K562 (cell line): Measurements from ENCODE around the gene KCNC4. TPM values are rescaled to one million over a fixed set of nuclear protein-coding genes. Genes with fewer than 3 reads are reported as not detected.

Experiments
- ZNF143 ChIP-seq: sonication (generic); formaldehyde crosslinking; IDR thresholded peaks from 2 replicates; pipeline ENCODE4 v1.9.0; 2022; ENCODE audit warnings: mild to moderate bottlenecking, missing genetic modification reagents
- polyA plus RNA-seq, 8 experiments: library from polyadenylated mRNA; depleted of rRNA in 4 of 8; stranded (reverse) in 5 of 8; unstranded in 3 of 8; fragments of >200 nt; fragmentation: Nextera tagmentation in 2 of 8; fragmentation: Illumina TruSeq in 1 of 8; extraction: Ambion mirVana in 2 of 8; extraction: Trizol in 1 of 8; gene quantifications; 2 replicates each; pipeline versions ENCODE4 v1.2.1 to v1.2.3, GENCODE V29; 2011 to 2014; ENCODE audit warnings: inconsistent platforms in 1 of 8, missing spikeins in 1 of 8
- total RNA-seq, 7 experiments: library from RNA; depleted of rRNA in 6 of 7; stranded (reverse); fragments of >200 nt in 6 of 7; fragmentation: Illumina TruSeq in 2 of 7; extraction: Trizol in 2 of 7; gene quantifications; 2 replicates each; pipeline versions ENCODE4 v1.2.1 to v1.2.3, GENCODE V29; 2011 to 2021; ENCODE audit warnings: low replicate concordance in 1 of 7
- TF ChIP-seq, protein P1 (sequence below): sonication (generic); formaldehyde crosslinking; IDR thresholded peaks from 2 replicates; pipeline ENCODE4 v1.8.1; 2023; ENCODE audit warnings: missing genetic modification reagents, mild to moderate bottlenecking, borderline replicate concordance
- TF ChIP-seq, protein P2 (sequence below), 2 experiments: fragments of 250-450 bp in 1 of 2; fragments of 450-650 bp in 1 of 2; sonication (Bioruptor Pico) in 1 of 2; IDR thresholded peaks; 2 replicates each; pipeline versions ENCODE4 v1.6.1 to v1.8.0; 2016 to 2021; ENCODE audit warnings: mild to moderate bottlenecking in 2 of 2, moderate library complexity in 2 of 2, missing compliant biosample characterization in 1 of 2, missing genetic modification characterization in 1 of 2

KCNC4 gene
- total and polyA plus RNA-seq, 9 of the 15 experiments (the other 6 are each of a cell fraction or from before 2014, with no cell fraction given): 0.07 to 1.8 (median 0.73) TPM

DNA sequence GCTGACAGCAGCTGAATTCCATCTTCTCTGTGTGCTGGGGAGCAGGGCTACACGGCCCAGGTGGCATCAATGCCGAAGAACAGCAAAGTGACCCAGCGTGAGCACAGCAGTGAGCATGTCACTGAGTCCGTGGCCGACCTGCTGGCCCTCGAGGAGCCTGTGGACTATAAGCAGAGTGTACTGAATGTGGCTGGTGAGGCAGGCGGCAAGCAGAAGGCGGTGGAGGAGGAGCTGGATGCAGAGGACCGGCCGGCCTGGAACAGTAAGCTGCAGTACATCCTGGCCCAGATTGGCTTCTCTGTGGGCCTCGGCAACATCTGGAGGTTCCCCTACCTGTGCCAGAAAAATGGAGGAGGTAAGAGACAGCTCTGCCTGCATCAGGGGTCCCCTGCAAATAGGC, 43.3 kb upstream of the KCNC4 start (continued):
- TF ChIP-seq, protein P1, sequence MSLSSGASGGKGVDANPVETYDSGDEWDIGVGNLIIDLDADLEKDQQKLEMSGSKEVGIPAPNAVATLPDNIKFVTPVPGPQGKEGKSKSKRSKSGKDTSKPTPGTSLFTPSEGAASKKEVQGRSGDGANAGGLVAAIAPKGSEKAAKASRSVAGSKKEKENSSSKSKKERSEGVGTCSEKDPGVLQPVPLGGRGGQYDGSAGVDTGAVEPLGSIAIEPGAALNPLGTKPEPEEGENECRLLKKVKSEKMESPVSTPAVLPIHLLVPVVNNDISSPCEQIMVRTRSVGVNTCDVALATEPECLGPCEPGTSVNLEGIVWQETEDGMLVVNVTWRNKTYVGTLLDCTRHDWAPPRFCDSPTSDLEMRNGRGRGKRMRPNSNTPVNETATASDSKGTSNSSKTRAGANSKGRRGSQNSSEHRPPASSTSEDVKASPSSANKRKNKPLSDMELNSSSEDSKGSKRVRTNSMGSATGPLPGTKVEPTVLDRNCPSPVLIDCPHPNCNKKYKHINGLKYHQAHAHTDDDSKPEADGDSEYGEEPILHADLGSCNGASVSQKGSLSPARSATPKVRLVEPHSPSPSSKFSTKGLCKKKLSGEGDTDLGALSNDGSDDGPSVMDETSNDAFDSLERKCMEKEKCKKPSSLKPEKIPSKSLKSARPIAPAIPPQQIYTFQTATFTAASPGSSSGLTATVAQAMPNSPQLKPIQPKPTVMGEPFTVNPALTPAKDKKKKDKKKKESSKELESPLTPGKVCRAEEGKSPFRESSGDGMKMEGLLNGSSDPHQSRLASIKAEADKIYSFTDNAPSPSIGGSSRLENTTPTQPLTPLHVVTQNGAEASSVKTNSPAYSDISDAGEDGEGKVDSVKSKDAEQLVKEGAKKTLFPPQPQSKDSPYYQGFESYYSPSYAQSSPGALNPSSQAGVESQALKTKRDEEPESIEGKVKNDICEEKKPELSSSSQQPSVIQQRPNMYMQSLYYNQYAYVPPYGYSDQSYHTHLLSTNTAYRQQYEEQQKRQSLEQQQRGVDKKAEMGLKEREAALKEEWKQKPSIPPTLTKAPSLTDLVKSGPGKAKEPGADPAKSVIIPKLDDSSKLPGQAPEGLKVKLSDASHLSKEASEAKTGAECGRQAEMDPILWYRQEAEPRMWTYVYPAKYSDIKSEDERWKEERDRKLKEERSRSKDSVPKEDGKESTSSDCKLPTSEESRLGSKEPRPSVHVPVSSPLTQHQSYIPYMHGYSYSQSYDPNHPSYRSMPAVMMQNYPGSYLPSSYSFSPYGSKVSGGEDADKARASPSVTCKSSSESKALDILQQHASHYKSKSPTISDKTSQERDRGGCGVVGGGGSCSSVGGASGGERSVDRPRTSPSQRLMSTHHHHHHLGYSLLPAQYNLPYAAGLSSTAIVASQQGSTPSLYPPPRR (CRISPR knock-in tag): no peak
- TF ChIP-seq, protein P2, sequence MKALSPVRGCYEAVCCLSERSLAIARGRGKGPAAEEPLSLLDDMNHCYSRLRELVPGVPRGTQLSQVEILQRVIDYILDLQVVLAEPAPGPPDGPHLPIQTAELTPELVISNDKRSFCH (CRISPR knock-in tag; IDR thresholded peaks at IDR 0.05): no peak
- TF ChIP-seq, protein P2 (tag; IDR thresholded peaks at IDR 0.05): no peak
- TF ChIP-seq ZNF143 (CRISPR knock-in tag): no peak
